Breast epithelium (tissue), 3 donors: ENCODE measurements around the gene TBXT.

Experiments
- CTCF ChIP-seq, 3 donors: fragments of 450-650 bp; IDR thresholded peaks; one replicate each; pipeline ENCODE4 v1.5.1; 2016 to 2017; ENCODE audit warnings: antibody characterized with exemption in 3 of 3, mild to moderate bottlenecking in 3 of 3, moderate library complexity in 3 of 3
- POLR2AphosphoS5 ChIP-seq, 3 donors: sonication (generic); formaldehyde crosslinking; IDR thresholded peaks; one replicate each; pipeline ENCODE4 v1.6.1; 2017; ENCODE audit warnings: antibody characterized with exemption in 3 of 3

- no peak for TF ChIP-seq CTCF (IDR thresholded peaks at IDR 0.05)
- no peak for TF ChIP-seq POLR2AphosphoS5 (IDR thresholded peaks at IDR 0.05)
These were observed 6.4 kb upstream of the TBXT start for GRCh38 chr6:166174031-166174430.
